Testis (tissue), 3 donors: Measurements from ENCODE around the gene SMG6. TPM values are rescaled to one million over a fixed set of nuclear protein-coding genes. Genes with fewer than 3 reads are reported as not detected.

ENCODE experiments used
- DNase-seq: peaks from one replicate; pipeline ENCODE4 v3.0.0-alpha.2; 2019
- H3K27ac ChIP-seq, 2 donors: fragments of 200-600 bp; sonication (generic); one replicate each; pipeline ENCODE4 v1.5.1; 2019
- H3K27me3 ChIP-seq: fragments of 200-600 bp; sonication (generic); one replicate; pipeline ENCODE4 v1.5.1; 2019
- H3K36me3 ChIP-seq: fragments of 200-600 bp; sonication (generic); one replicate; pipeline ENCODE4 v1.5.1; 2017; ENCODE audit warnings: low read depth; ENCODE audit errors: missing control alignments
- H3K4me1 ChIP-seq: fragments of 200-600 bp; sonication (generic); one replicate; pipeline ENCODE4 v1.5.1; 2019
- H3K4me3 ChIP-seq, 2 donors: fragments of 200-600 bp; sonication (generic); one replicate each; pipeline ENCODE4 v1.5.1; 2017 to 2019
- H3K9me3 ChIP-seq: fragments of 200-600 bp; sonication (generic); one replicate; pipeline ENCODE4 v1.5.1; 2017
- CTCF ChIP-seq, 3 experiments: fragments of 450-650 bp in 2 of 3; fragments of 200-600 bp in 1 of 3; sonication (generic) in 1 of 3; IDR thresholded peaks; one replicate each; pipeline ENCODE4 v1.5.1; 2016 to 2019; ENCODE audit warnings: antibody characterized with exemption in 3 of 3, mild to moderate bottlenecking in 2 of 3, moderate library complexity in 1 of 3
- POLR2A ChIP-seq: fragments of 450-650 bp; IDR thresholded peaks from one replicate; pipeline ENCODE4 v1.6.1; 2017; ENCODE audit warnings: antibody characterized with exemption, mild to moderate bottlenecking, moderate library complexity
- WGBS, 2 donors: methylation state at CpG; one replicate each; pipeline ENCODE4 v1.1.5; 2018; 5-methylcytosine and 5-hydroxymethylcytosine counted together
- intact Hi-C: fragments of 100-400 bp; cut with DNase I; formaldehyde crosslinking; loops from one replicate; pipeline ENCODE4 v1.15.1; 2023; ENCODE audit warnings: low total_unique reads
- polyA plus RNA-seq: library from polyadenylated mRNA; stranded (reverse); fragments of 350-450 nt; fragmentation: Illumina TruSeq; extraction: RNeasy Lipid Tissue Mini Kit (QIAGEN cat#74804); gene quantifications from one replicate; pipeline ENCODE4 v1.2.3, GENCODE V29; 2014; ENCODE audit warnings: low read depth, low replicate concordance; ENCODE audit not compliant: insufficient read depth
- total RNA-seq, 2 donors: library from RNA; depleted of rRNA; stranded (reverse); fragments of >200 nt; gene quantifications; one replicate each; pipeline ENCODE4 v1.2.3, GENCODE V29; 2016

Gene SMG6
- total and polyA plus RNA-seq, 3 donors from 2014 or later, result 68.7 to 86.5 (median 80.6) TPM

- H3K27me3 ChIP-seq, result no peaks in the 10 kb centered on the region
- no peak for TF ChIP-seq POLR2A
- no peak for TF ChIP-seq CTCF (IDR thresholded peaks at IDR 0.05)
- H3K27ac ChIP-seq, result no peak overlapping the region
- no peaks in the 10 kb centered on the region for H3K9me3 ChIP-seq
- no peaks in the 10 kb centered on the region for H3K4me1 ChIP-seq
- H3K4me3 ChIP-seq, result no peak overlapping the region
- no peak for DNase-seq
- intact Hi-C loops, result no loop called here
- H3K36me3 ChIP-seq, result no peaks in the 10 kb centered on the region
- WGBS, 2 donors, result 55 to 71% methylated on average over 10 of the region's 10 CpGs
Measured at GRCh38 chr17:2222901-2223616, 80.5 kb downstream of the SMG6 start.

- no peaks in the 10 kb centered on the region for H3K9me3 ChIP-seq
- no peak for DNase-seq
- no peaks in the 10 kb centered on the region for H3K27me3 ChIP-seq
- H3K27ac ChIP-seq, result no peak overlapping the region
- intact Hi-C loops, result no loop called here
- no peaks in the 10 kb centered on the region for H3K36me3 ChIP-seq
- 75 to 86% methylated on average over 5 of the region's 5 CpGs for WGBS, 2 donors
- TF ChIP-seq CTCF (IDR thresholded peaks at IDR 0.05), result no peak
- no peak for TF ChIP-seq POLR2A
- H3K4me3 ChIP-seq, result no peak overlapping the region
- H3K4me1 ChIP-seq, result no peaks in the 10 kb centered on the region
Measured at GRCh38 chr17:2222301-2222700, 81.3 kb downstream of the SMG6 start.

DNA sequence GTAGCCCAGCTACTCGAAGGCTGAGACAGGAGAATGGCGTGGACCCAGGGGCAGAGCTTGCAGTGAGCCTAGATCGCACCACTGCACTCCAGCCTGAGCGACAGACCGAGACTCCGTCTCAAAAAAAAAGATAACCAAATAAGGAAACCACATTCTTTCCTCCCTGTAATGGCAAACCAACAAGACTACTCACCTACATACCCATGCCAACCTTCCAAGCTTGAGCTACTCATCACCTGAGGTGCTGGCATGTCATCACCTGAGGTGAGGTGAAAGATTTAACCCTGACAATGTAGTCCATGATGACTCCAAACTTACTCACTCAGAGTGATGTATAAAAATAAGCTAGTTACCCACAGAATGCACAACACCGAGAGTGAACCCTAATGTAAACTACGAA is 85.2 kb downstream of the SMG6 start:
- Histone ChIP-seq H3K9me3 (no peaks in the 10 kb centered on the region), H3K4me3 (no peak overlapping the region), H3K36me3 (no peaks in the 10 kb centered on the region), H3K4me1 (peaks cover 20% of the 10 kb centered on the region), H3K27me3 (no peaks in the 10 kb centered on the region), H3K27ac (no peak overlapping the region)
- WGBS, 2 donors, result 94 to 97% methylated on average over 8 of the region's 8 CpGs
- DNase-seq, result no peak
- intact Hi-C loops, result no loop called here
- TF ChIP-seq CTCF (IDR thresholded peaks at IDR 0.05), result no peak
- TF ChIP-seq POLR2A, result no peak

DNA sequence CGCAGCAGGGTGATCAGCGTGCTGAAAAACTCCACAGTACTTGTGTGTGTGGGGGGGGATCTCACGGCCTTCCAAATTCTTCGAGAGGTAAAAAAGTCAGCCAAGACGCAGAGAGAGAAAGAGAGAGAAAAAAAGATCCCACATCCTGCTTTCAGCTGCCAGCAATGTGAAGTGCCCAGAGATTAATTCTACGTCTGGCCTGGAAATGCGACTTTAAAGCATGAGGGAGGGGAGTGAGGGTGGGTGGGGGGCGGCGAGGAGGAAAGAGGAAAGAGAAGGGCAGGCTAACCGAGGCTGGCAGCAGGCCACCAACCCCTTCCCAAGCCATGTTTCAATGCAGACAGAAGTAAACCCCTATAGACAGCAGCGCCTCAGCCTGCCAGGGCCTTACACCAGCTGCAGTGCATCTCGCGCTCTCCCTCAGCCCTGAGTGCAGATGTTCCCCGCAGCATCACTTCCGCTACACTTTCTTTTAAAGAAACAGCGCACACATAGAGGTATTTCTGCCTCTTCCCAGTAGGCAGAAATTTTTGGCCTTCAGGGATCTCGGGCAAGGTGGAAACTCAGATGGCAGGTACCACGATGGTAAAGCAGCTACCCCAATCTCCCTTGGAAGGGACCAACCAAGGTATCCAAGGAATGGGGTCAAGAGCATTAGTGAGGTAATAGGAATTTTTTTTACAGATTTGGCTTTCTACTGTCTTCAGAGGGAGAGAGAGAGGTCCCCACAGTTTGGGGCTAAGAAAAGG is 87.8 kb downstream of the SMG6 start:
- no peaks in the 10 kb centered on the region for H3K36me3 ChIP-seq
- TF ChIP-seq POLR2A (no peak), CTCF (IDR thresholded peaks at IDR 0.05) (no peak)
- no peak overlapping the region for H3K4me3 ChIP-seq
- no peaks in the 10 kb centered on the region for H3K27me3 ChIP-seq
- H3K27ac ChIP-seq, result peak overlapping the region; percentile 71 to 81
- peaks cover 36% of the 10 kb centered on the region for H3K4me1 ChIP-seq
- peak; percentile 78 for DNase-seq
- WGBS, 2 donors, result 14 to 36% methylated on average over 18 of the region's 18 CpGs
- intact Hi-C loops, result no loop called here
- H3K9me3 ChIP-seq, result no peaks in the 10 kb centered on the region
